Thyroid gland (tissue), 4 donors: ENCODE measurements around the gene ABCC8. TPM values are rescaled to one million over a fixed set of nuclear protein-coding genes. Genes with fewer than 3 reads are reported as not detected.

Source experiments
- DNase-seq, 2 donors: peaks; one replicate each; pipeline ENCODE4 v3.0.0-alpha.2; 2019
- H3K27ac ChIP-seq, 3 donors: fragments of 200-600 bp; sonication (generic); 1 replicate in 2 of 3; 2 replicates in 1 of 3; pipeline ENCODE4 v1.5.1; 2016 to 2019; ENCODE audit warnings: mild to moderate bottlenecking in 1 of 3, moderate library complexity in 1 of 3
- H3K27me3 ChIP-seq: fragments of 200-600 bp; sonication (generic); one replicate; pipeline ENCODE4 v1.5.1; 2019
- H3K36me3 ChIP-seq, 2 donors: fragments of 200-600 bp; sonication (generic); one replicate each; pipeline ENCODE4 v1.5.1; 2016 to 2019
- H3K4me1 ChIP-seq, 2 donors: fragments of 200-600 bp; sonication (generic); one replicate each; pipeline ENCODE4 v1.5.1; 2017 to 2019
- H3K4me3 ChIP-seq, 3 donors: fragments of 200-600 bp; sonication (generic); replicated peaks in 1 of 3; 1 replicate in 2 of 3; 2 replicates in 1 of 3; pipeline ENCODE4 v1.5.1; 2016; ENCODE audit warnings: mild to moderate bottlenecking in 1 of 3
- H3K9me3 ChIP-seq: fragments of 200-600 bp; sonication (generic); one replicate; pipeline ENCODE4 v1.5.1; 2017
- POLR2A ChIP-seq, 2 donors: fragments of 450-650 bp; IDR thresholded peaks; one replicate each; pipeline ENCODE4 v1.6.1; 2017; ENCODE audit warnings: antibody characterized with exemption in 2 of 2, mild to moderate bottlenecking in 2 of 2, moderate library complexity in 1 of 2
- WGBS, 2 donors: methylation state at CpG; one replicate each; pipeline ENCODE4 v1.1.5; 2017; 5-methylcytosine and 5-hydroxymethylcytosine counted together
- intact Hi-C: fragments of 100-400 bp; cut with DNase I; formaldehyde crosslinking; loops from one replicate; pipeline ENCODE4 v1.15.1; 2023
- total RNA-seq, 4 donors: library from RNA; depleted of rRNA; stranded (reverse); fragments of >200 nt; gene quantifications; one replicate each; pipeline ENCODE4 v1.2.3, GENCODE V29; 2016
- TF ChIP-seq, protein P1 (sequence below), 6 experiments: fragments of 200-600 bp in 3 of 6; fragments of 450-650 bp in 3 of 6; sonication (generic) in 3 of 6; IDR thresholded peaks; one replicate each; pipeline ENCODE4 v1.5.1; 2016 to 2019; ENCODE audit warnings: antibody characterized with exemption in 6 of 6, mild to moderate bottlenecking in 2 of 6, inconsistent platforms in 1 of 6, moderate library complexity in 1 of 6

Gene ABCC8
- total RNA-seq, 4 donors from 2014 or later, result 10.9 to 19.1 (median 15.1) TPM

DNA sequence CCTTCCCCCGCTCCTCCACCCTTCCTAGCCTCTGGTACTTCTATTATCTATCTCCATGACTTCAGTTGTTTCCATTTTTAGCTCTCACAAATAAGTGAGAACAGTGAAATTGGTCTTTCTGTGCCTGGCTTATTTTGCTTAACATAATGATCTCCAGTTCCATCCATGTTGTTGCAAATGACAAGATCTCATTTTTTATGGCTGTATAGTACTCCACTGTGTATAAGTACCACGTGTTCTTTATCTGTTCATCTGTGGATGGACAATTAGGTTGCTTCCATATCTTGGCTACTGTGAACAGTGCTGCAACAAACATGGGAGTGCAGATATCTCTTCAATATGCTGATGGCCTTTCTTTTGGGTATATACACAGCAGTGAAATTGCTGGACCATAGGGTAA, 6.9 kb upstream of the ABCC8 start:
- 81 to 88% methylated on average over 2 of the region's 2 CpGs for WGBS, 2 donors
- intact Hi-C loops, result no loop called here

DNA sequence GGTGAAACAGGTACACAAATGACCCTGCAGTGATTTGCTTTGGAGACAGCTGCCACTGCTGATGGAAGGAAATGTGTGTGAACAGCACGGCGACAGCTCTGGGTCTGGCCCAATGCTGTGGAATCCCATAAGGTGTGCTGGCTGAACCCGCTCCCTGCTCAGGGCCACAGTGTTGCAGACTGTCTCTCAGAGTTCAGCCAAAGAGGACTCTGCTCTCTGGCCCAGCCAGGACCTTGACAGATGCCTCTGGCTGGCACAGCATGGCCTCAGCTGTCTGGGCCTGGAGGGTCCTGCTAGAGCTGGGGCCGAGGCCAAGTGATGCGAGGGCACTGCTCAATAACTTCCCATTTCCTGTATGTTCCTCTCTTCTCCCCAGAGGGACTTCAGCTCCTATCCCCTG, 5.3 kb upstream of the ABCC8 start:
- Histone ChIP-seq H3K4me1 (peaks cover 3 to 5% of the 10 kb centered on the region in 2 donors), H3K27me3 (no peaks in the 10 kb centered on the region), H3K36me3 (no peaks in the 10 kb centered on the region), H3K4me3 (no peak overlapping the region), H3K27ac (no peak overlapping the region), H3K9me3 (no peaks in the 10 kb centered on the region)
- intact Hi-C loops, result no loop called here
- TF ChIP-seq, protein P1, sequence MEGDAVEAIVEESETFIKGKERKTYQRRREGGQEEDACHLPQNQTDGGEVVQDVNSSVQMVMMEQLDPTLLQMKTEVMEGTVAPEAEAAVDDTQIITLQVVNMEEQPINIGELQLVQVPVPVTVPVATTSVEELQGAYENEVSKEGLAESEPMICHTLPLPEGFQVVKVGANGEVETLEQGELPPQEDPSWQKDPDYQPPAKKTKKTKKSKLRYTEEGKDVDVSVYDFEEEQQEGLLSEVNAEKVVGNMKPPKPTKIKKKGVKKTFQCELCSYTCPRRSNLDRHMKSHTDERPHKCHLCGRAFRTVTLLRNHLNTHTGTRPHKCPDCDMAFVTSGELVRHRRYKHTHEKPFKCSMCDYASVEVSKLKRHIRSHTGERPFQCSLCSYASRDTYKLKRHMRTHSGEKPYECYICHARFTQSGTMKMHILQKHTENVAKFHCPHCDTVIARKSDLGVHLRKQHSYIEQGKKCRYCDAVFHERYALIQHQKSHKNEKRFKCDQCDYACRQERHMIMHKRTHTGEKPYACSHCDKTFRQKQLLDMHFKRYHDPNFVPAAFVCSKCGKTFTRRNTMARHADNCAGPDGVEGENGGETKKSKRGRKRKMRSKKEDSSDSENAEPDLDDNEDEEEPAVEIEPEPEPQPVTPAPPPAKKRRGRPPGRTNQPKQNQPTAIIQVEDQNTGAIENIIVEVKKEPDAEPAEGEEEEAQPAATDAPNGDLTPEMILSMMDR (IDR thresholded peaks at IDR 0.05), result no peak
- TF ChIP-seq POLR2A (IDR thresholded peaks at IDR 0.05), result no peak
- DNase-seq, result no peak
- WGBS, 2 donors, result 90 to 91% methylated on average over 2 to 4 of the region's 5 CpGs

More for the DNA sequence above, 6.9 kb upstream of the ABCC8 start:
- H3K4me3 ChIP-seq, result no peak overlapping the region
- no peaks in the 10 kb centered on the region for H3K9me3 ChIP-seq
- peaks cover 3 to 5% of the 10 kb centered on the region in 2 donors for H3K4me1 ChIP-seq
- H3K27me3 ChIP-seq, result no peaks in the 10 kb centered on the region
- TF ChIP-seq, protein P1 (IDR thresholded peaks at IDR 0.05), result no peak
- no peak for TF ChIP-seq POLR2A (IDR thresholded peaks at IDR 0.05)
- no peak overlapping the region for H3K27ac ChIP-seq
- no peaks in the 10 kb centered on the region for H3K36me3 ChIP-seq
- DNase-seq, result no peak

DNA sequence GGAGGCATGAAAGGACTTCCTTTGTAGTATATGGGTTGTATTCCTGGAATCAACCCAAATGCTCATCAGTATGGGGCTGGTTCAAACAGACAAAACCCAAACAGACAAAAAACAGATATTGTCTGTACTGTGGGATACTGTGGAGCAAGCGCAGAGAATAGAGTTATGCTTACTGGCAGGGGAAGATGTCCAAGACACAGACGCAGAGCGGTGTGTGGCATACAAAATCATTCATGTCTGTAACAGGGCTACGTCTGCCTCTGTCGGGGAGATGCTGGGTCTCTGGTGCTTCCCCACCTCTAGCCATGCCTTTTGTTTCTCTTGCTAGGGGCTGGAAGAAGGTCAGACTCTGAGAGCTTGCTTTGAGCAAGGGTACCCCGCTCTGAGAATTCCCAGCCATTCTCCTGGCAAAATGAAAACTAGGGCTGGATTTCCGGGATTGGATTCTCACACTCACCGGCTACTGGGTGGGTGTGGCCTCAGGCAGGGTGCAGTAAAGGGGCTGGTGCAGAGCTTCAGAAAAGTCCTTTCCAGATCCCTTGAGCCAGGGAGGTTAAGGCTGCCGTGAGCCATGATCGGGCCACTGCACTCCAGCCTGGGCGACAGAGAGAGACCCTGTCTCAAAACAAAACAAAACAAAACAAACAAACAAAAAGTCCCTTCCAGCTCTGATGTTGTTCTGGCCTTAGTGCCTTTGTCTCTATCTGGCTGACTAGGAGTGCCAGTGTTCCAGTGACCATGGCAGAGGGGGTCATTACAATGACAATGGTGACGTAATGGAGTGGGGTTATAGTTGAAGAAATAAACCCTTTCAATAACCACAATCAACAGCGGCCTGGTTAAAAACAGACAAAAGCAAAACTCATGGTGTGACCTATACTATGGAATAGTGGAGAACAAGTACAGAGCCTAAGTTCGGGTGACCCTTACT, 2.9 kb upstream of the ABCC8 start:
- Histone ChIP-seq H3K4me3 (no peak overlapping the region), H3K4me1 (peaks cover 8 to 13% of the 10 kb centered on the region in 2 donors), H3K9me3 (no peaks in the 10 kb centered on the region), H3K36me3 (no peaks in the 10 kb centered on the region), H3K27me3 (no peaks in the 10 kb centered on the region), H3K27ac (no peak overlapping the region)
- peak; percentile 50 to 58 for DNase-seq
- WGBS, 2 donors, result 30 to 35% methylated on average over 14 of the region's 14 CpGs
- no peak for TF ChIP-seq POLR2A (IDR thresholded peaks at IDR 0.05)
- TF ChIP-seq, protein P1 (IDR thresholded peaks at IDR 0.05), result no peak
- intact Hi-C loops, result no loop called here

DNA sequence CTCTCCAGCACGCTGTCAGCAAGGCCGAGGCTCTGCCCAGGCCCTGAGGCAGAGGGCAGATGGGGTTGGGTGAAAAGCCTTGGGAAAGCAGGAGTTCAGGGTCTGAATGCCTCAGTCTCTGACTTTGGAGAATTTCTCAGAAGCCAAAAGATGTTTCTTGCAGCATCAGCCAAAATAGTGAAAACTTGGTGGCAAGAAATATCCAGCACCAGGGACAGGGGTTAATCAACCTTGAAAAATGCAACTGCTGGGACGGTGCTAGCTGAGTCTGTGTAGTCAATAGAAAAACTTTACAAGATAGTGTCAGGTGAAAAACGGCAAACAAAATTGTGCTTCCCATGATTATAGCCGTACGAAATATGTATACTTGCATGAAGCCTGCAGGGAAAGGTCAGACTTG, 1.4 kb upstream of the ABCC8 start:
- WGBS, 2 donors, result 62 to 63% methylated on average over 6 of the region's 6 CpGs
- no peaks in the 10 kb centered on the region for H3K36me3 ChIP-seq
- no peak overlapping the region for H3K27ac ChIP-seq
- H3K27me3 ChIP-seq, result no peaks in the 10 kb centered on the region
- peaks cover 8 to 13% of the 10 kb centered on the region in 2 donors for H3K4me1 ChIP-seq
- intact Hi-C loops, result no loop called here
- no peak for TF ChIP-seq POLR2A (IDR thresholded peaks at IDR 0.05)
- TF ChIP-seq, protein P1 (IDR thresholded peaks at IDR 0.05), result no peak
- H3K9me3 ChIP-seq, result no peaks in the 10 kb centered on the region
- DNase-seq, result no peak
- no peak overlapping the region for H3K4me3 ChIP-seq

DNA sequence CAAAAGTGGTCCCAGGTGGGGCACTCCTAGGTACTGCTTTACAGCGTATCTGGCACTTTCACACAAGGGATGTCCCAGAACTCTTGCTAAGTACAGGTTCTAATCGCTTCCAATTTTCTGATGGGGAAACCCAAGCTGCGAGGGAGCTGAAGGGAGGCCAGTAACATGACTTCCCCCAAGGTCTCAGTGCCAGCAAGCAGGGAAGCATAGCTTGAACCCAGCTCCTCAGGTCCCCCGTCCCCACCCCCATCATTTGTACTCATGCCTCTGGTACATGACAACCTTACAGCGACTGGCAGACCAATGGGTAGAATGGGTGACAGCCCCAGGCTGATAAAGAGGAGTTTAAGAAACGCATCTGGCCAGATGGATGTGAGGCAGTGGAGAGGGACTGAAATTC, 716 bp upstream of the ABCC8 start:
- Histone ChIP-seq H3K27ac (no peak overlapping the region), H3K27me3 (no peaks in the 10 kb centered on the region), H3K9me3 (no peaks in the 10 kb centered on the region), H3K4me3 (no peak overlapping the region), H3K4me1 (peaks cover 8 to 13% of the 10 kb centered on the region in 2 donors), H3K36me3 (no peaks in the 10 kb centered on the region)
- intact Hi-C loops, result no loop called here
- TF ChIP-seq, protein P1 (IDR thresholded peaks at IDR 0.05), result no peak
- TF ChIP-seq POLR2A (IDR thresholded peaks at IDR 0.05), result no peak
- no peak for DNase-seq
- 53 to 70% methylated on average over 6 of the region's 6 CpGs for WGBS, 2 donors
